Endodermal cell (in vitro differentiated cells): Measurements from ENCODE around the gene HHATL. TPM values are rescaled to one million over a fixed set of nuclear protein-coding genes. Genes with fewer than 3 reads are reported as not detected.

Experiments
- DNase-seq: peaks from one replicate; pipeline ENCODE4 v3.0.0-alpha.2; 2017
- H3K27ac ChIP-seq: 2 replicates; pipeline ENCODE4 v1.5.1; 2013; ENCODE audit warnings: mild to moderate bottlenecking, low read depth, low read length, moderate library complexity
- H3K27me3 ChIP-seq: 2 replicates; pipeline ENCODE4 v1.6.1; 2013; ENCODE audit warnings: mild to moderate bottlenecking, low read length, moderate library complexity; ENCODE audit not compliant: insufficient read depth, control insufficient read depth, poor library complexity, severe bottlenecking
- H3K36me3 ChIP-seq: 2 replicates; pipeline ENCODE4 v1.7.0; 2013; ENCODE audit warnings: mild to moderate bottlenecking, low read length, moderate library complexity; ENCODE audit not compliant: control insufficient read depth, insufficient read depth
- H3K4me1 ChIP-seq: one replicate; pipeline ENCODE4 v1.7.0; 2013; ENCODE audit warnings: low read length; ENCODE audit not compliant: control insufficient read depth, insufficient read depth
- H3K4me3 ChIP-seq: 2 replicates; pipeline ENCODE4 v1.5.1; 2013; ENCODE audit warnings: mild to moderate bottlenecking, low read length, moderate library complexity
- H3K9ac ChIP-seq: 2 replicates; pipeline ENCODE4 v1.6.1; 2013; ENCODE audit warnings: mild to moderate bottlenecking, low read length, moderate library complexity; ENCODE audit not compliant: poor library complexity, severe bottlenecking; ENCODE audit errors: extremely low read depth
- H3K9me3 ChIP-seq: 2 replicates; pipeline ENCODE4 v1.6.1; 2013; ENCODE audit warnings: mild to moderate bottlenecking, low read length, moderate library complexity; ENCODE audit not compliant: control insufficient read depth
- H3K27ac Mint-ChIP-seq: 2 replicates; pipeline ENCODE4 v1.8.0; 2020; ENCODE audit warnings: mixed read lengths
- H3K27me3 Mint-ChIP-seq: 2 replicates; pipeline ENCODE4 v1.8.0; 2021; ENCODE audit warnings: mild to moderate bottlenecking, mixed read lengths; ENCODE audit not compliant: insufficient read depth
- H3K36me3 Mint-ChIP-seq: 2 replicates; pipeline ENCODE4 v1.8.0; 2020; ENCODE audit warnings: low read depth, mixed read lengths
- H3K4me1 Mint-ChIP-seq: 2 replicates; pipeline ENCODE4 v1.8.0; 2020; ENCODE audit warnings: mixed read lengths
- H3K4me3 Mint-ChIP-seq: 2 replicates; pipeline ENCODE4 v1.8.0; 2020; ENCODE audit warnings: mild to moderate bottlenecking, moderate library complexity, mixed read lengths
- H3K9me3 Mint-ChIP-seq: 2 replicates; pipeline ENCODE4 v1.8.0; 2020; ENCODE audit warnings: mild to moderate bottlenecking, mixed read lengths
- CTCF ChIP-seq: fragments of 200-600 bp; sonication (generic); conservative IDR thresholded peaks from 2 replicates; pipeline ENCODE4 v1.5.0; 2021; ENCODE audit warnings: antibody characterized with exemption, mild to moderate bottlenecking
- WGBS, 2 experiments: methylation state at CpG; one replicate each; pipeline versions ENCODE4 v1.1.5 to v1.1.7; 2013; ENCODE audit warnings: missing lambda C conversion rate in 2 of 2, mixed read lengths in 1 of 2; ENCODE audit not compliant: insufficient coverage in 1 of 2, insufficient read length in 1 of 2; 5-methylcytosine and 5-hydroxymethylcytosine counted together
- total RNA-seq, 2 donors: library from RNA; stranded (reverse); fragmentation: NEBNext Ultra II Directional in 1 of 2; extraction: Animal tissue kit (Norgen Biotek cat#: 25700) in 1 of 2; gene quantifications; 2 replicates in 1 of 2; 3 replicates in 1 of 2; pipeline ENCODE4 v1.2.1, GENCODE V29; 2021

Gene HHATL
- total RNA-seq, 2 donors from 2014 or later: not detected

GRCh38 chr3:42685363-42685881 lies 17.2 kb downstream of the HHATL start, which contains the start of gene KLHL40:
KLHL40 (plus strand) TSS chr3:42685537; CDS start chr3:42685619, 82 bp downstream.
- Histone ChIP-seq H3K27ac (no peak within 1 kb of the TSS), H3K9me3 (no peaks in the 10 kb centered on the region), H3K4me1 (no peaks in the 10 kb centered on the region), H3K4me3 (no peak within 1 kb of the TSS), H3K9ac (no peak within 1 kb of the TSS), H3K36me3 (no peaks in the 10 kb centered on the region), H3K27me3 (no peaks in the 10 kb centered on the region)
- DNase-seq: no peak
- Mint-ChIP-seq H3K9me3 (no peaks in the 10 kb centered on the region), H3K36me3 (no peaks in the 10 kb centered on the region), H3K4me3 (no peak within 1 kb of the TSS), H3K4me1 (peaks cover 1% of the 10 kb centered on the region), H3K27me3 (no peaks in the 10 kb centered on the region), H3K27ac (no peak within 1 kb of the TSS)
- no peak for TF ChIP-seq CTCF
- 84 to 94% methylated on average over 18 to 34 of the region's 34 CpGs for WGBS, 2 experiments

- H3K9me3 ChIP-seq: no peaks in the 10 kb centered on the region
- Mint-ChIP-seq H3K4me1 (peaks cover 1% of the 10 kb centered on the region), H3K27ac (no peak overlapping the region), H3K36me3 (no peaks in the 10 kb centered on the region), H3K27me3 (no peaks in the 10 kb centered on the region), H3K9me3 (no peaks in the 10 kb centered on the region), H3K4me3 (no peak overlapping the region)
- WGBS, 2 experiments: 90 to 93% methylated on average over 7 of the region's 7 CpGs
- no peaks in the 10 kb centered on the region for H3K4me1 ChIP-seq
- no peak for DNase-seq
- TF ChIP-seq CTCF: no peak
- no peaks in the 10 kb centered on the region for H3K27me3 ChIP-seq
- no peak overlapping the region for H3K9ac ChIP-seq
- H3K4me3 ChIP-seq: no peak overlapping the region
- H3K36me3 ChIP-seq: no peaks in the 10 kb centered on the region
- H3K27ac ChIP-seq: no peak overlapping the region
These were observed 17.8 kb downstream of the HHATL start for GRCh38 chr3:42684632-42685362.

GRCh38 chr3:42683875-42684598 lies 18.6 kb downstream of the HHATL start:
- Histone ChIP-seq H3K36me3 (no peaks in the 10 kb centered on the region), H3K9me3 (no peaks in the 10 kb centered on the region), H3K4me1 (no peaks in the 10 kb centered on the region), H3K27me3 (no peaks in the 10 kb centered on the region), H3K9ac (no peak overlapping the region), H3K27ac (no peak overlapping the region), H3K4me3 (no peak overlapping the region)
- no peaks in the 10 kb centered on the region for H3K36me3 Mint-ChIP-seq
- H3K27ac Mint-ChIP-seq: no peak overlapping the region
- no peaks in the 10 kb centered on the region for H3K27me3 Mint-ChIP-seq
- H3K4me3 Mint-ChIP-seq: no peak overlapping the region
- no peak for TF ChIP-seq CTCF
- H3K9me3 Mint-ChIP-seq: no peaks in the 10 kb centered on the region
- no peak for DNase-seq
- no peaks in the 10 kb centered on the region for H3K4me1 Mint-ChIP-seq
- WGBS, 2 experiments: 85% methylated on average over 9 of the region's 10 CpGs; no CpG with 5 or more reads in 1 of the 2 experiments
